ENCODE data around the gene E2F4. TPM values are rescaled to one million over a fixed set of nuclear protein-coding genes. Genes with fewer than 3 reads are reported as not detected.
A peak's percentile ranks its signal among the peaks of the same experiment; 100 is the strongest.

Gene E2F4
- polyA plus RNA-seq, 2 of the 4 experiments (the other 2 are of a cell fraction): 65.1 to 66.6 TPM

GRCh38 chr16:67226804-67227566 lies 35.0 kb downstream of the E2F4 start, which contains the start of gene TMEM208 (continued):
- TF ChIP-seq, protein P1, sequence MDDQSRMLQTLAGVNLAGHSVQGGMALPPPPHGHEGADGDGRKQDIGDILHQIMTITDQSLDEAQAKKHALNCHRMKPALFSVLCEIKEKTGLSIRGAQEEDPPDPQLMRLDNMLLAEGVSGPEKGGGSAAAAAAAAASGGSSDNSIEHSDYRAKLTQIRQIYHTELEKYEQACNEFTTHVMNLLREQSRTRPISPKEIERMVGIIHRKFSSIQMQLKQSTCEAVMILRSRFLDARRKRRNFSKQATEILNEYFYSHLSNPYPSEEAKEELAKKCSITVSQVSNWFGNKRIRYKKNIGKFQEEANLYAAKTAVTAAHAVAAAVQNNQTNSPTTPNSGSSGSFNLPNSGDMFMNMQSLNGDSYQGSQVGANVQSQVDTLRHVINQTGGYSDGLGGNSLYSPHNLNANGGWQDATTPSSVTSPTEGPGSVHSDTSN (IDR thresholded peaks at IDR 0.05): peak; percentile 44; the same call in 1 of the 2 replicates
- TF ChIP-seq ATOH8 (CRISPR knock-in tag; IDR thresholded peaks at IDR 0.05; ENCODE audit: low read depth) (no peak), ZC3H11A (IDR thresholded peaks at IDR 0.05) (no peak), REST (IDR thresholded peaks at IDR 0.05) (peak; percentile 20; the same call in 1 of the 2 replicates), MAFK (IDR thresholded peaks at IDR 0.05; ENCODE audit: partially characterized antibody) (peak; percentile 23)

DNA sequence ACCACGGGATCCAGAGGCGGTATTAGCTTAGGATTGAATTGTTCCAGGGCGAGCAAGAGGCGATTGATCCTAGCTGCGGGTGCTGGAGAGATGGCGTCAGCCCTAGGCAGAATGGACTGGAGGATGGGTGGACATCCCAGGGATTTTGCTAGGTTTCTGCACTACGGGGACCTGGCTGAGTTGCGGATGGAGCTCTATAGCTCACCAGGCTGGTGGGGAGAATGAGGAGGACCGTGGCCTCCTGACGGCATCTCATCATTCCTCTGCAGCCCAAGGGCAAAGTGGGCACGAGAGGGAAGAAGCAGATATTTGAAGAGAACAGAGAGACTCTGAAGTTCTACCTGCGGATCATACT lies 35.6 kb downstream of the E2F4 start:
- ChIA-PET CTCF (interaction anchor here (1.2 to 14.1 kb wide), 9 partner anchors 9 to 273 kb away, joined by 3 to 138 read pairs (median 5); partner anchors contain the start of genes FHOD1 and SLC9A5), POLR2A (interaction anchor here (1.2 to 3.1 kb wide), 11 partner anchors 9 to 50 kb away, joined by 3 to 30 read pairs (median 6); partner anchors contain the start of genes E2F4, FHOD1 and SLC9A5)
- ATAC-seq (no peak), FAIRE-seq (no peak), DNase-seq (ENCODE audit: low read depth in 1 of 2, low spot score in 1 of 2) (no peak)
- H3K4me3 ChIP-seq: peak overlapping the region; percentile 83
- no peaks in the 10 kb centered on the region for H3K9me3 ChIP-seq
- peak overlapping the region; percentile 79 for H3K4me2 ChIP-seq
- TF ChIP-seq ZC3H11A (IDR thresholded peaks at IDR 0.05) (no peak), MAZ (IDR thresholded peaks at IDR 0.05; ENCODE audit: borderline replicate concordance, low read depth, low read length) (no peak), FOSL2 (IDR thresholded peaks at IDR 0.05) (no peak), FOSL2 (CRISPR knock-in tag; IDR thresholded peaks at IDR 0.05) (no peak), SMC3 (IDR thresholded peaks at IDR 0.05) (no peak), REST (IDR thresholded peaks at IDR 0.05) (no peak), CHD4 (IDR thresholded peaks at IDR 0.05; ENCODE audit: borderline replicate concordance) (no peak)
- TF ChIP-seq, protein P2, sequence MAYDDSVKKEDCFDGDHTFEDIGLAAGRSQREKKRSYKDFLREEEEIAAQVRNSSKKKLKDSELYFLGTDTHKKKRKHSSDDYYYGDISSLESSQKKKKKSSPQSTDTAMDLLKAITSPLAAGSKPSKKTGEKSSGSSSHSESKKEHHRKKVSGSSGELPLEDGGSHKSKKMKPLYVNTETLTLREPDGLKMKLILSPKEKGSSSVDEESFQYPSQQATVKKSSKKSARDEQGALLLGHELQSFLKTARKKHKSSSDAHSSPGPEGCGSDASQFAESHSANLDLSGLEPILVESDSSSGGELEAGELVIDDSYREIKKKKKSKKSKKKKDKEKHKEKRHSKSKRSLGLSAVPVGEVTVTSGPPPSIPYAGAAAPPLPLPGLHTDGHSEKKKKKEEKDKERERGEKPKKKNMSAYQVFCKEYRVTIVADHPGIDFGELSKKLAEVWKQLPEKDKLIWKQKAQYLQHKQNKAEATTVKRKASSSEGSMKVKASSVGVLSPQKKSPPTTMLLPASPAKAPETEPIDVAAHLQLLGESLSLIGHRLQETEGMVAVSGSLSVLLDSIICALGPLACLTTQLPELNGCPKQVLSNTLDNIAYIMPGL (CRISPR knock-in tag; IDR thresholded peaks at IDR 0.05; ENCODE audit: borderline replicate concordance): no peak
- TF ChIP-seq, protein P3, sequence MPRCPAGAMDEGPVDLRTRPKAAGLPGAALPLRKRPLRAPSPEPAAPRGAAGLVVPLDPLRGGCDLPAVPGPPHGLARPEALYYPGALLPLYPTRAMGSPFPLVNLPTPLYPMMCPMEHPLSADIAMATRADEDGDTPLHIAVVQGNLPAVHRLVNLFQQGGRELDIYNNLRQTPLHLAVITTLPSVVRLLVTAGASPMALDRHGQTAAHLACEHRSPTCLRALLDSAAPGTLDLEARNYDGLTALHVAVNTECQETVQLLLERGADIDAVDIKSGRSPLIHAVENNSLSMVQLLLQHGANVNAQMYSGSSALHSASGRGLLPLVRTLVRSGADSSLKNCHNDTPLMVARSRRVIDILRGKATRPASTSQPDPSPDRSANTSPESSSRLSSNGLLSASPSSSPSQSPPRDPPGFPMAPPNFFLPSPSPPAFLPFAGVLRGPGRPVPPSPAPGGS (IDR thresholded peaks at IDR 0.05): no peak
- H3K4me1 ChIP-seq: peaks cover 13% of the 10 kb centered on the region
- H3K27ac ChIP-seq: peak overlapping the region; percentile 89 to 95
- 12% methylated on average over 7 of the region's 12 CpGs for WGBS (ENCODE audit: missing lambda C conversion rate)
